ENCODE data around the gene SPTBN1.

SPTBN1 gene

GRCh38 chr2:54434711-54435110 is 21.4 kb upstream of the SPTBN1 start:
- FAIRE-seq = no peak

- no peak for FAIRE-seq
Observed at GRCh38 chr2:54435325-54436226, 20.6 kb upstream of the SPTBN1 start.

DNA sequence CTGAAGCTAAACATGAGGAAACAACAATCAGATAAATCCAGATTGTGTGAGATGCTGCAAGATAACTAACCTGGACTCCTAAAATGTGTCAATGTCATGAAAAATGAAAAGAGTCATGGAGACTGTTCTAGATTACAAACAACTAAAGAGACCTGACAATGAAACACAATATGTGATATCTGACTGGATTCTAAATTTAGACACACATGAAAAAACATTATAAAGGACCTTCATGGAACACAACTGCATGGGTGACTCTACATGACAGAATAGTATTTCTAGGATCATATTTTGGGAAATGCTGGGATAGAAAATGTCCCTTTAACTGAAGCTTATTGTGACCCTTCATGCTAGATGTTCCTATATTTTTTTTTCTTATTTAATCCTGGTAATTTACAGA is 18.5 kb upstream of the SPTBN1 start:
- no peak for FAIRE-seq

DNA sequence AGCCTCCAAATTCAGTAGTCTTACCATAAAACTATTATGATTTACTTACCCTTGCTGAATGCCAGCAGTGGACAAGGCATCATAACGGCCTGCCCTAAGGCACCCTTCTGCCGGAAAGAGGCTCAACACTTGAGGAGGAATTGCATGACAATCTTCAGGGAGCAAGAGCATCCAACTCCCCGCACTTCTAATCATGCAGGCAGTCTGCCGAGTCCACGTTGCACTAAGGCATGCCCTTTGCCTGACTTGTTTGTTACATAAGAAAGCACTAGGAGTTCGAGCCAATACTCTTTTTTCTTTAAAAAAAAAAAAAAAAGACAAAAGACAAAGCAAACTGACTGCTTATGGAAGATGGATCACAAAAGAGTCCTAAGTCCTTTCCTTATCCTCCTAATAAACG is 17.9 kb upstream of the SPTBN1 start:
- no peak for FAIRE-seq

DNA sequence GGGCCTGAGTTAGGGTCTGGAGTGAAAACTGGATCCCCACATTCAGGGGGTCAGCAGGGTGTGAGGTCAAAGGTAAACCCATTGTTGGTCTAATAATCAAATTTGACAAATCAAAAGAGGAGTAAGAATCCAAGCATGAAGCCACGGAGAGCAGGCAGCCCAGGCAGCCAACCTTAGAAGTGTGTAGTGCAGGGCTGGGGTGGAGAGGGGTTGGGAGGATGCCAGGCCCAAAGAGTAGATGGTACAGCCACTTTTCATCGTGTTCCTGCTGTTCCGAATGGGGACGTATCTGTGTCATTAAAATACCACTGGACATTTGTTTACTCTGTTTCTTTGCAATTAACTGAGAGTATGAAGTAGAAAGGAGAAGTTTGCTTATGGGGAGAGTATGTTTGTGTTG is 16.5 kb upstream of the SPTBN1 start:
- no peak for FAIRE-seq

- FAIRE-seq = no peak
Observed at GRCh38 chr2:54440050-54440449, 16.1 kb upstream of the SPTBN1 start.

DNA sequence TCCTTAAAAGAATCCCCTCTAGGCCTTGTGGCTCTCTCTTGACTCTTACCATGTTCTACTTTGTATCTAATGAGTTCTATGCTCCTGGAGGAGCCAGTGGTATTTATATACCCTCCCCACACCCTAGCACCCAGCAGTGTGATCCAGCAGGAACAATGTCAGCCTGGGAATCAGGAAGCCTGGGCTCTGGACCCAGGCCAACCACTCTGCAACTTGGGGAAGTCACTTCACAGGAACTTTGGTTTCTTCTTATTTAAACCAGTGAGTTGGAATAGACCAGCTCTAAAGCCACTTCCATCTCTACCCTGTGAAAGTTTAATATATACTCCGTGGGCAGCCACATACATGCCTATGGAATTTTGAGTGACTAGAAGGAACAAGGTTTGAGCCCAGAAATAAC is 11.6 kb upstream of the SPTBN1 start:
- no peak for FAIRE-seq

- no peak for FAIRE-seq
Observed at GRCh38 chr2:54446122-54446521, 10.0 kb upstream of the SPTBN1 start.

- FAIRE-seq = no peak
Observed at GRCh38 chr2:54446625-54447024, 9.5 kb upstream of the SPTBN1 start.

DNA sequence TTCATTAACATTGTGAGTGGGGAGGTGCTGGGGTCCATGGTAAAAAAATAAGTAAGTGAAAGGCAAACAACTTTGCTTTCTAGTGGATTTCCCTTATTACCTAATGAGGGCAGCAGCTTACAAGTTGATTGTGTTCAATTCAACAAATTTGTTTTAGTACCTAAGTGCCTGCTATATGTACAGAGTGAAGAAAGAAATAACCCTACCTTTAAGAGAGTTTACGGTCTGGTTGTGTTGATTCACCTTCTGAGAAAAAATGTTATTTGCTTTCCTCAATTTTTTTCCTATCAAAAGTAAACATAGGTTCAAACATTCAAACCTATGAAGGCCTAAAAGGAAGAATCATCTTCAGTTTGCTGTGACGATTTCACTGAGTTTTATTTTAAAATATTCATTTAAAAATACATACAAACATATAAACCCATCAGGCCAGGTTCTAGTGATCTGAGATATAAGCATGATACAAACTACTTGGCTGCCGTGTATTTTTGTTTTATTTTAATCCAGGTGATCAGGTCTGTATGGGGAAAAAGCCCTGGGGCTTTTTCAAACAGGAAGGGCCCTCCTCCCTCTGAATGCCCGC is 1.5 kb upstream of the SPTBN1 start:
- FAIRE-seq = no peak

DNA sequence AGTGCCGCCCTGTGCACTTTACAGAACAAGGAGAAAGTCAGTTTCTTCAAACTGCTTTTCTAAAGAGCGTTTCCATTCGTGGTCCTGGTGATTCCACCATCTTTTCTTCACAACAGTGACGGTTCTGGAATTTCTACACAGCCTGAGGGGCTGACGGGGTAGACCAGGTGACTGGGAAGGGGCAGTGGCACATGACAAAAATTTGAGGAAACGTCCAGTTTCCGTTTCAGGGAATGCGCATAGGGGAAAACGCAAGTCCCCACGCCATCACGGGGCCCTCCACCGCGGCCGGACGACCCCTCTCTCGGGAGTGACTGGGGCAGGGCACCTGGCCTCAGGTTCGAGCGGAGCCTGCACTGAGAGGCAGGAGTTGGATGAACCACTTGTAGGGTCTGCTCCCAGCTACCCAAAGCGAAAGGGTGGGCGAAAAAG is 980 bp upstream of the SPTBN1 start:
- no peak for FAIRE-seq

DNA sequence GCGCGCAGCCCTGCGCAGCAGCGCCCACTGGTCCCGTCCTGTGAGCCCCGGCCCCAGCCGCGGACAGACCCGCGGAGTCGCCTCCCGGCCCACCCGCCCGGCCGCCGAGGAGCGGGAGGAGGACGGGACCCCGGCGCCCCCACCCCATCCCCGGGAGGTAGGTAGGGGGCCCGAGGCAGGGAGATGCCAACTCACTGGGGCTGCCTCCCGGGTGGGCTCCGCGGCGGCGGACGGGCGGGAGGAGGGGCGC is 160 bp downstream of the SPTBN1 start:
- no peak for FAIRE-seq

GRCh38 chr2:54456612-54457322 is 640 bp downstream of the SPTBN1 start:
- FAIRE-seq = no peak

GRCh38 chr2:54457323-54458023 is 1.3 kb downstream of the SPTBN1 start:
- FAIRE-seq = no peak

DNA sequence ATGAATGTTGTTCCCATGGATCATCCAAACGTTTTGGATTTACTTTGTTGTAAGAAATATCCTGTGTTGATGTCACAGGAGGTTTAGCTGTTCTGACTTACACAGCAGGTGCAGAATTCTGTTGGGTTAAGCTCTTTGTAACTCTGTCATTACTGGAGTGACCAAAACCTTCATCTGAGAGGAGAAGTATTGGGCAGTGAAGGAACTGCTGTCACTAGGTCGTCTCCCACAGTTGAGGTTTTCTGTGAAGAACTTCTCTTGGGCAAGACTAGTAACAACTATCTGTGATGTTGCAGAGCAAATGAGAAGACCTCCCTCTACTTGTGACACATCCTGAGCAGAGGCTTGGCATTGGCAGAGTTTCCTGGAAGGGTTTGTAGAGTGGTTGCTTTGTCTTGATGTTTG is 2.9 kb downstream of the SPTBN1 start:
- FAIRE-seq = no peak

GRCh38 chr2:54461261-54461660 is 5.1 kb downstream of the SPTBN1 start:
- no peak for FAIRE-seq

GRCh38 chr2:54464341-54464740 is 8.2 kb downstream of the SPTBN1 start:
- FAIRE-seq = no peak

- no peak for FAIRE-seq
Observed at GRCh38 chr2:54465143-54465542, 9.0 kb downstream of the SPTBN1 start.

GRCh38 chr2:54466870-54467269 is 10.7 kb downstream of the SPTBN1 start:
- no peak for FAIRE-seq

GRCh38 chr2:54468673-54469072 is 12.5 kb downstream of the SPTBN1 start:
- FAIRE-seq = no peak

DNA sequence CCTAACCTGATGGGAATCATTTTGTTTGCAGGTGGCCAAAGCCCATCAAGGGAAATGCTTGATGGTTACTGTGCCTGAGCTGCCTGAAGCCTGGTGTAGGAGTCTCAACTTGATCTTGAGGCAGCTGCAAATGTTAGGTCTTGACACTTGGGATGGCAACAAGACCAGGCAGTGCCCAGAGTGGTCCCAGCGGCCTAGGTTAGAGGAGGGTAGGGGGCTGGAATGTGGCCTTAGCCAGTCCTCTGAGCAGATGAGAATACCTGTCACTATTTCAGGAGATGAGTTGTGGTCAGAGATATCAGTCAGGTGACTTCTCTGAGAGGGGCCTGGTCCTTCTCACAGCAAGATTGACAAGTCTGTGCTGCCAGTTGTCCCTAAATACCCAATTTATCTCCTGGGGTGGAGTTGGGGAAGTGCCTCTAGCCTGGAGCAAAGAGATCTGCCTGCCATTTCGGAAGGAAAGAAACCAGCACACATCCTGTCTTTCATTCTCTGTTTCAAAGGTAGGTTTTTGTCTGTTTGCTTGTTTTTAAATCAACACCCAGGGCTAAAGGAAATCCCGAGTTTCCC is 13.4 kb downstream of the SPTBN1 start:
- no peak for FAIRE-seq

DNA sequence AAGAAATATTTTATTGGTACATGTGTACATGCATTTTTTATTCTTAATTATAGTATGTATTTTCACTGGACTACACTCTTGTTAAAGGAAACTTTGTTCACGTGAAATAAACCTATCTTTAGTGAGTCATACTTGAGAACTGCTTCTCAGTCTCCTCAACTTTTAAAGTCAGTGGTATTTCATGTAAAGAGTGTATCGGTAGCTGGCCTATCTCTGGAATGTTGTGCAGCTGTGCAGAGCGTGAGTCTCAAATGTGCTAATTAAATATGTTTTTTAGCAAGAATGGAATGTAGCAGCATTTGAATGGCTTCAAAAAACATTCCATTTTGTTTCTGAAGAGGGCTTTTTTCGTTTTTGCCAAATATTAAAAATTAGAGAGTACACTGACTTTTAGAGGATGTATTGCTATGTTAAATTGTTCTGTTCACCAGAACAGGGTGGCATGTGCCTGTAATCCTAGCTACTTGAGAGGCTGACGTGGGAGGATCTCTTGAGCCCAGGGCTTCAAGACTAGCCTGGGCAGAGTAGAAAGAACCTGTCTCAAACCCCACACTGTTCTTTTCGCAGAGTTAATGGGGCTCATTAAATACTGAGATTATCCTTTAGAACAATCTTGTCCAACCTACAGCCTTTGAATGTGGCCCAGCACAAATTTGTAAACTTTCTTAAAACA is 14.3 kb downstream of the SPTBN1 start:
- no peak for FAIRE-seq
